HepG2 (cell line): ENCODE measurements around the gene CERS1. TPM values are rescaled to one million over a fixed set of nuclear protein-coding genes. Genes with fewer than 3 reads are reported as not detected.

Source experiments
- GATAD2A ChIP-seq: IDR thresholded peaks from 2 replicates; pipeline ENCODE4 v1.6.1; 2016
- KAT2B ChIP-seq: fragments of 150-350 bp; IDR thresholded peaks from 2 replicates; pipeline ENCODE4 v1.6.1; 2014; ENCODE audit warnings: low read depth, low read length, borderline replicate concordance
- PRMT3 ChIP-seq: sonication (generic); formaldehyde crosslinking; IDR thresholded peaks from 2 replicates; pipeline ENCODE4 v1.8.1; 2022; ENCODE audit warnings: low read depth, mild to moderate bottlenecking, moderate library complexity, missing genetic modification reagents, borderline replicate concordance
- RARA ChIP-seq: IDR thresholded peaks from 2 replicates; pipeline ENCODE4 v1.6.1; 2016; ENCODE audit warnings: missing genetic modification reagents, missing compliant biosample characterization
- ZFP41 ChIP-seq: sonication (generic); formaldehyde crosslinking; IDR thresholded peaks from 2 replicates; pipeline ENCODE4 v1.4.0; 2020; ENCODE audit warnings: mild to moderate bottlenecking, missing genetic modification reagents, borderline replicate concordance
- ZFP62 ChIP-seq: sonication (generic); formaldehyde crosslinking; IDR thresholded peaks from 2 replicates; pipeline ENCODE4 v1.4.0; 2020; ENCODE audit warnings: missing genetic modification reagents
- ZNF33B ChIP-seq: sonication (generic); formaldehyde crosslinking; IDR thresholded peaks from 2 replicates; pipeline ENCODE4 v1.5.1; 2020; ENCODE audit warnings: mild to moderate bottlenecking, missing genetic modification reagents
- ZNF431 ChIP-seq: sonication (generic); formaldehyde crosslinking; IDR thresholded peaks from 2 replicates; pipeline ENCODE4 v1.9.0; 2022; ENCODE audit warnings: missing genetic modification reagents, low read depth, mild to moderate bottlenecking, borderline replicate concordance
- ZNF510 ChIP-seq: sonication (generic); formaldehyde crosslinking; IDR thresholded peaks from 2 replicates; pipeline ENCODE4 v1.4.0; 2020; ENCODE audit warnings: low read depth, mild to moderate bottlenecking, missing genetic modification reagents
- ZNF567 ChIP-seq: sonication (generic); formaldehyde crosslinking; IDR thresholded peaks from 2 replicates; pipeline ENCODE4 v1.8.1; 2023; ENCODE audit warnings: mild to moderate bottlenecking, missing genetic modification reagents, borderline replicate concordance
- ZSCAN9 ChIP-seq: IDR thresholded peaks from 2 replicates; pipeline ENCODE4 v1.6.1; 2016; ENCODE audit warnings: borderline replicate concordance
- polyA plus RNA-seq, 8 experiments: library from polyadenylated mRNA; depleted of rRNA in 3 of 8; stranded (reverse) in 7 of 8; unstranded in 1 of 8; fragments of >200 nt; fragmentation: Illumina TruSeq in 4 of 8; extraction: Trizol in 4 of 8; gene quantifications; 2 replicates each; pipeline versions ENCODE4 v1.2.1 to v1.2.3, GENCODE V29; 2011 to 2016; ENCODE audit warnings: low read depth in 4 of 8, missing spikeins in 1 of 8, mixed read lengths in 1 of 8; ENCODE audit not compliant: insufficient read depth in 1 of 8
- total RNA-seq, 5 experiments: library from RNA; depleted of rRNA; stranded (reverse); fragments of >200 nt; fragmentation: Illumina TruSeq; extraction: Trizol; gene quantifications; 2 replicates each; pipeline ENCODE4 v1.2.3, GENCODE V29; 2016; ENCODE audit warnings: low read depth in 1 of 5
- TF ChIP-seq, protein P1 (sequence below): sonication (generic); formaldehyde crosslinking; IDR thresholded peaks from 2 replicates; pipeline ENCODE4 v1.4.0; 2020; ENCODE audit warnings: missing genetic modification reagents
- TF ChIP-seq, protein P2 (sequence below): sonication (generic); formaldehyde crosslinking; IDR thresholded peaks from 2 replicates; pipeline ENCODE4 v1.5.0; 2020; ENCODE audit warnings: missing genetic modification reagents
- TF ChIP-seq, protein P3 (sequence below): sonication (generic); formaldehyde crosslinking; IDR thresholded peaks from 2 replicates; pipeline ENCODE4 v1.4.0; 2020; ENCODE audit warnings: mild to moderate bottlenecking, low read depth, missing genetic modification reagents
- TF ChIP-seq, protein P4 (sequence below): sonication (generic); formaldehyde crosslinking; IDR thresholded peaks from 2 replicates; pipeline ENCODE4 v1.8.1; 2023; ENCODE audit warnings: mild to moderate bottlenecking, missing genetic modification reagents
- TF ChIP-seq, protein P5 (sequence below): sonication (generic); formaldehyde crosslinking; IDR thresholded peaks from 2 replicates; pipeline ENCODE4 v1.9.0; 2021; ENCODE audit warnings: missing genetic modification reagents, borderline replicate concordance
- TF ChIP-seq, protein P6 (sequence below): sonication (generic); formaldehyde crosslinking; IDR thresholded peaks from 2 replicates; pipeline ENCODE4 v1.5.0; 2020; ENCODE audit warnings: mild to moderate bottlenecking, missing genetic modification reagents, moderate library complexity
- TF ChIP-seq, protein P7 (sequence below): sonication (generic); formaldehyde crosslinking; IDR thresholded peaks from 2 replicates; pipeline ENCODE4 v1.4.0; 2020; ENCODE audit warnings: mild to moderate bottlenecking, missing genetic modification reagents

Gene CERS1
- total and polyA plus RNA-seq, 2 of the 13 experiments (the other 11 are each of a cell fraction or from before 2014, with no cell fraction given), result 4.6 to 9.8 TPM

DNA sequence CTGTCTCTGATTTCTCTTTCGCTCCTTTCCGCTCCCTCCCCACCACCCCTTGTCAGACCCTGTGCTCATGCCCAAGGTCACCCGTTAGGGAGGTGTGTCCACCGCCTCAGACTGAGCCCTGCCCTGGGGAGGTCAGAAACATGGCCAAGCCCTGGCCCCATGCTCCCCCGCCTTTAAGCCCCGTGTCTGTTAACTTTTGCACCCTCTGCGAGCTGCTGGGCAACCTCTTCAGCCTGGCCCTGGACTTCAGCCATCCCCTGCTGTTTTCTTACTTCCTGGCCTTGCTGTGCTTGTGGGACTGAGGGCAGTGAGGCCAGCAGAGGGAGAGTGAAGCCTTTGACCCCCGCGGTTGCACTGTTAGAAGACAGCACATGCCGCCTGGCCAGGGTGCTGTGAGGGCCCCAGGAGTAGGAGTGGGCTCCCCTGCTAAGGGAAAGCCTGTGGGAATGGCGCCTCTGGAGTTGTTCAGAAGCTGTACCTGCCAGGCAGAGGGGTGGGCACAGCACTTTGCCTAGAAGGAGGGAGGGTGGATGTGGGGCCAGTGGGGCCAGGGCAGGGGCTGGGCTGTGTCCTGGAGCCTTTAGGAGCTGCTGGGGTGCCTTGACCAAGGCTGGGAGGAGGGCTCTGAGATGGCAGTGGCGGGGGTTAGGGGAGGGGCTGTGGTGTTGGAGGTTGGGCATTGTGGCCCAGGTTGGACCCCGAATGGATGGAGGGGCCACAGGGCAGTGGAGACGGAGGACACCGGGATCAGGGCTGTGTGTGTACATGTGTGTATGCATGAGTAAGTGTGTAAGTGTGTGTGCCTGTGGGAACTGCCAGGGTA, 56.3 kb downstream of the CERS1 start (continued):
- TF ChIP-seq PRMT3 (no peak), ZNF567 (CRISPR knock-in tag) (peak; percentile 42; the same call in 1 of the 2 replicates), ZSCAN9 (CRISPR knock-in tag) (peak; percentile 83; the same call in 1 of the 2 replicates), ZFP41 (CRISPR knock-in tag) (peak; percentile 56; the same call in 1 of the 2 replicates), RARA (CRISPR knock-in tag) (peak; percentile 95), ZNF510 (CRISPR knock-in tag) (no peak), ZNF33B (CRISPR knock-in tag) (0 out of 2 replicates have a peak, but pooled peaks have one; percentile 76), ZNF431 (CRISPR knock-in tag) (peak; percentile 38; the same call in 1 of the 2 replicates), GATAD2A (CRISPR knock-in tag) (peak; percentile 93), ZFP62 (no peak), KAT2B (no peak)
- TF ChIP-seq, protein P1, sequence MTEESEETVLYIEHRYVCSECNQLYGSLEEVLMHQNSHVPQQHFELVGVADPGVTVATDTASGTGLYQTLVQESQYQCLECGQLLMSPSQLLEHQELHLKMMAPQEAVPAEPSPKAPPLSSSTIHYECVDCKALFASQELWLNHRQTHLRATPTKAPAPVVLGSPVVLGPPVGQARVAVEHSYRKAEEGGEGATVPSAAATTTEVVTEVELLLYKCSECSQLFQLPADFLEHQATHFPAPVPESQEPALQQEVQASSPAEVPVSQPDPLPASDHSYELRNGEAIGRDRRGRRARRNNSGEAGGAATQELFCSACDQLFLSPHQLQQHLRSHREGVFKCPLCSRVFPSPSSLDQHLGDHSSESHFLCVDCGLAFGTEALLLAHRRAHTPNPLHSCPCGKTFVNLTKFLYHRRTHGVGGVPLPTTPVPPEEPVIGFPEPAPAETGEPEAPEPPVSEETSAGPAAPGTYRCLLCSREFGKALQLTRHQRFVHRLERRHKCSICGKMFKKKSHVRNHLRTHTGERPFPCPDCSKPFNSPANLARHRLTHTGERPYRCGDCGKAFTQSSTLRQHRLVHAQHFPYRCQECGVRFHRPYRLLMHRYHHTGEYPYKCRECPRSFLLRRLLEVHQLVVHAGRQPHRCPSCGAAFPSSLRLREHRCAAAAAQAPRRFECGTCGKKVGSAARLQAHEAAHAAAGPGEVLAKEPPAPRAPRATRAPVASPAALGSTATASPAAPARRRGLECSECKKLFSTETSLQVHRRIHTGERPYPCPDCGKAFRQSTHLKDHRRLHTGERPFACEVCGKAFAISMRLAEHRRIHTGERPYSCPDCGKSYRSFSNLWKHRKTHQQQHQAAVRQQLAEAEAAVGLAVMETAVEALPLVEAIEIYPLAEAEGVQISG (CRISPR knock-in tag), result peak; percentile 76
- TF ChIP-seq, protein P2, sequence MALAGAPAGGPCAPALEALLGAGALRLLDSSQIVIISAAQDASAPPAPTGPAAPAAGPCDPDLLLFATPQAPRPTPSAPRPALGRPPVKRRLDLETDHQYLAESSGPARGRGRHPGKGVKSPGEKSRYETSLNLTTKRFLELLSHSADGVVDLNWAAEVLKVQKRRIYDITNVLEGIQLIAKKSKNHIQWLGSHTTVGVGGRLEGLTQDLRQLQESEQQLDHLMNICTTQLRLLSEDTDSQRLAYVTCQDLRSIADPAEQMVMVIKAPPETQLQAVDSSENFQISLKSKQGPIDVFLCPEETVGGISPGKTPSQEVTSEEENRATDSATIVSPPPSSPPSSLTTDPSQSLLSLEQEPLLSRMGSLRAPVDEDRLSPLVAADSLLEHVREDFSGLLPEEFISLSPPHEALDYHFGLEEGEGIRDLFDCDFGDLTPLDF, result no peak
- TF ChIP-seq, protein P3, sequence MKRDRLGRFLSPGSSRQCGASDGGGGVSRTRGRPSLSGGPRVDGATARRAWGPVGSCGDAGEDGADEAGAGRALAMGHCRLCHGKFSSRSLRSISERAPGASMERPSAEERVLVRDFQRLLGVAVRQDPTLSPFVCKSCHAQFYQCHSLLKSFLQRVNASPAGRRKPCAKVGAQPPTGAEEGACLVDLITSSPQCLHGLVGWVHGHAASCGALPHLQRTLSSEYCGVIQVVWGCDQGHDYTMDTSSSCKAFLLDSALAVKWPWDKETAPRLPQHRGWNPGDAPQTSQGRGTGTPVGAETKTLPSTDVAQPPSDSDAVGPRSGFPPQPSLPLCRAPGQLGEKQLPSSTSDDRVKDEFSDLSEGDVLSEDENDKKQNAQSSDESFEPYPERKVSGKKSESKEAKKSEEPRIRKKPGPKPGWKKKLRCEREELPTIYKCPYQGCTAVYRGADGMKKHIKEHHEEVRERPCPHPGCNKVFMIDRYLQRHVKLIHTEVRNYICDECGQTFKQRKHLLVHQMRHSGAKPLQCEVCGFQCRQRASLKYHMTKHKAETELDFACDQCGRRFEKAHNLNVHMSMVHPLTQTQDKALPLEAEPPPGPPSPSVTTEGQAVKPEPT (CRISPR knock-in tag), result peak; percentile 84
- TF ChIP-seq, protein P4, sequence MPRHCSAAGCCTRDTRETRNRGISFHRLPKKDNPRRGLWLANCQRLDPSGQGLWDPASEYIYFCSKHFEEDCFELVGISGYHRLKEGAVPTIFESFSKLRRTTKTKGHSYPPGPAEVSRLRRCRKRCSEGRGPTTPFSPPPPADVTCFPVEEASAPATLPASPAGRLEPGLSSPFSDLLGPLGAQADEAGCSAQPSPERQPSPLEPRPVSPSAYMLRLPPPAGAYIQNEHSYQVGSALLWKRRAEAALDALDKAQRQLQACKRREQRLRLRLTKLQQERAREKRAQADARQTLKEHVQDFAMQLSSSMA (CRISPR knock-in tag), result peak; percentile 53
- TF ChIP-seq, protein P5, sequence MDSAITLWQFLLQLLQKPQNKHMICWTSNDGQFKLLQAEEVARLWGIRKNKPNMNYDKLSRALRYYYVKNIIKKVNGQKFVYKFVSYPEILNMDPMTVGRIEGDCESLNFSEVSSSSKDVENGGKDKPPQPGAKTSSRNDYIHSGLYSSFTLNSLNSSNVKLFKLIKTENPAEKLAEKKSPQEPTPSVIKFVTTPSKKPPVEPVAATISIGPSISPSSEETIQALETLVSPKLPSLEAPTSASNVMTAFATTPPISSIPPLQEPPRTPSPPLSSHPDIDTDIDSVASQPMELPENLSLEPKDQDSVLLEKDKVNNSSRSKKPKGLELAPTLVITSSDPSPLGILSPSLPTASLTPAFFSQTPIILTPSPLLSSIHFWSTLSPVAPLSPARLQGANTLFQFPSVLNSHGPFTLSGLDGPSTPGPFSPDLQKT (CRISPR knock-in tag), result no peak
- TF ChIP-seq, protein P6, sequence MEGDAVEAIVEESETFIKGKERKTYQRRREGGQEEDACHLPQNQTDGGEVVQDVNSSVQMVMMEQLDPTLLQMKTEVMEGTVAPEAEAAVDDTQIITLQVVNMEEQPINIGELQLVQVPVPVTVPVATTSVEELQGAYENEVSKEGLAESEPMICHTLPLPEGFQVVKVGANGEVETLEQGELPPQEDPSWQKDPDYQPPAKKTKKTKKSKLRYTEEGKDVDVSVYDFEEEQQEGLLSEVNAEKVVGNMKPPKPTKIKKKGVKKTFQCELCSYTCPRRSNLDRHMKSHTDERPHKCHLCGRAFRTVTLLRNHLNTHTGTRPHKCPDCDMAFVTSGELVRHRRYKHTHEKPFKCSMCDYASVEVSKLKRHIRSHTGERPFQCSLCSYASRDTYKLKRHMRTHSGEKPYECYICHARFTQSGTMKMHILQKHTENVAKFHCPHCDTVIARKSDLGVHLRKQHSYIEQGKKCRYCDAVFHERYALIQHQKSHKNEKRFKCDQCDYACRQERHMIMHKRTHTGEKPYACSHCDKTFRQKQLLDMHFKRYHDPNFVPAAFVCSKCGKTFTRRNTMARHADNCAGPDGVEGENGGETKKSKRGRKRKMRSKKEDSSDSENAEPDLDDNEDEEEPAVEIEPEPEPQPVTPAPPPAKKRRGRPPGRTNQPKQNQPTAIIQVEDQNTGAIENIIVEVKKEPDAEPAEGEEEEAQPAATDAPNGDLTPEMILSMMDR (CRISPR knock-in tag), result peak; percentile 75
- TF ChIP-seq, protein P7, sequence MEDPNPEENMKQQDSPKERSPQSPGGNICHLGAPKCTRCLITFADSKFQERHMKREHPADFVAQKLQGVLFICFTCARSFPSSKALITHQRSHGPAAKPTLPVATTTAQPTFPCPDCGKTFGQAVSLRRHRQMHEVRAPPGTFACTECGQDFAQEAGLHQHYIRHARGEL, result 0 out of 2 replicates have a peak, but pooled peaks have one; percentile 38
